ENCODE results near the gene ZCCHC12.

The ZCCHC12 gene

GRCh38 chrX:118853596-118853995 is 30.0 kb downstream of the ZCCHC12 start:
- no peaks in the 10 kb centered on the region for H3K4me1 Mint-ChIP-seq
- ATAC-seq (replicated peaks; ENCODE audit: extremely low read depth, poor library complexity, severe bottlenecking) (no peak), DNase-seq (ENCODE audit: low spot score in 2 of 2) (no peak)
- H3K9me3 Mint-ChIP-seq, result no peaks in the 10 kb centered on the region
- no peaks in the 10 kb centered on the region for H3K36me3 Mint-ChIP-seq (ENCODE audit: insufficient read depth)
- H3K27me3 Mint-ChIP-seq, result no peaks in the 10 kb centered on the region
- no peak overlapping the region for H3K4me3 Mint-ChIP-seq
- no peak overlapping the region for H3K27ac Mint-ChIP-seq (ENCODE audit: low read depth)

- Mint-ChIP-seq H3K9me3 (no peaks in the 10 kb centered on the region), H3K36me3 (ENCODE audit: insufficient read depth) (no peaks in the 10 kb centered on the region), H3K4me3 (no peak overlapping the region), H3K4me1 (no peaks in the 10 kb centered on the region), H3K27ac (ENCODE audit: low read depth) (no peak overlapping the region), H3K27me3 (peaks cover 9% of the 10 kb centered on the region)
- DNase-seq (ENCODE audit: low spot score in 2 of 2) (no peak), ATAC-seq (replicated peaks; ENCODE audit: extremely low read depth, poor library complexity, severe bottlenecking) (no peak)
Observed at GRCh38 chrX:118855681-118856310, 32.2 kb downstream of the ZCCHC12 start.

GRCh38 chrX:118857006-118857405 is 33.4 kb downstream of the ZCCHC12 start:
- H3K9me3 Mint-ChIP-seq, result no peaks in the 10 kb centered on the region
- H3K27me3 Mint-ChIP-seq, result peaks cover 9% of the 10 kb centered on the region
- DNase-seq (ENCODE audit: low spot score in 2 of 2), result no peak
- H3K4me3 Mint-ChIP-seq, result no peak overlapping the region
- H3K4me1 Mint-ChIP-seq, result no peaks in the 10 kb centered on the region
- no peak for ATAC-seq (replicated peaks; ENCODE audit: extremely low read depth, poor library complexity, severe bottlenecking)
- H3K36me3 Mint-ChIP-seq (ENCODE audit: insufficient read depth), result no peaks in the 10 kb centered on the region
- no peak overlapping the region for H3K27ac Mint-ChIP-seq (ENCODE audit: low read depth)

- no peak for ATAC-seq (replicated peaks; ENCODE audit: extremely low read depth, poor library complexity, severe bottlenecking)
Observed at GRCh38 chrX:118861338-118861737, 37.7 kb downstream of the ZCCHC12 start.

GRCh38 chrX:118862091-118862490 is 38.5 kb downstream of the ZCCHC12 start:
- DNase-seq (ENCODE audit: low spot score in 2 of 2), result no peak
- H3K27ac Mint-ChIP-seq (ENCODE audit: low read depth), result no peak overlapping the region
- H3K27me3 Mint-ChIP-seq, result peaks cover 9% of the 10 kb centered on the region
- no peak overlapping the region for H3K4me3 Mint-ChIP-seq
- no peak for ATAC-seq (replicated peaks; ENCODE audit: extremely low read depth, poor library complexity, severe bottlenecking)
- no peaks in the 10 kb centered on the region for H3K4me1 Mint-ChIP-seq
- H3K36me3 Mint-ChIP-seq (ENCODE audit: insufficient read depth), result no peaks in the 10 kb centered on the region
- H3K9me3 Mint-ChIP-seq, result no peaks in the 10 kb centered on the region

More at GRCh38 chrX:118861338-118861737, 37.7 kb downstream of the ZCCHC12 start:
- no peak for DNase-seq (ENCODE audit: low spot score in 2 of 2)
- Mint-ChIP-seq H3K36me3 (ENCODE audit: insufficient read depth) (no peaks in the 10 kb centered on the region), H3K4me3 (no peak overlapping the region), H3K27me3 (peaks cover 9% of the 10 kb centered on the region), H3K4me1 (no peaks in the 10 kb centered on the region), H3K27ac (ENCODE audit: low read depth) (no peak overlapping the region), H3K9me3 (no peaks in the 10 kb centered on the region)

- Mint-ChIP-seq H3K27me3 (peaks cover 9% of the 10 kb centered on the region), H3K9me3 (no peaks in the 10 kb centered on the region), H3K4me3 (no peak overlapping the region), H3K4me1 (no peaks in the 10 kb centered on the region), H3K27ac (ENCODE audit: low read depth) (no peak overlapping the region), H3K36me3 (ENCODE audit: insufficient read depth) (no peaks in the 10 kb centered on the region)
- DNase-seq (ENCODE audit: low spot score in 2 of 2) (no peak), ATAC-seq (replicated peaks; ENCODE audit: extremely low read depth, poor library complexity, severe bottlenecking) (no peak)
Observed at GRCh38 chrX:118862979-118863378, 39.4 kb downstream of the ZCCHC12 start.

- Mint-ChIP-seq H3K9me3 (no peaks in the 10 kb centered on the region), H3K36me3 (ENCODE audit: insufficient read depth) (no peaks in the 10 kb centered on the region), H3K27ac (ENCODE audit: low read depth) (no peak overlapping the region), H3K27me3 (peaks cover 9% of the 10 kb centered on the region), H3K4me1 (no peaks in the 10 kb centered on the region), H3K4me3 (no peak overlapping the region)
- DNase-seq (ENCODE audit: low spot score in 2 of 2) (no peak), ATAC-seq (replicated peaks; ENCODE audit: extremely low read depth, poor library complexity, severe bottlenecking) (no peak)
Observed at GRCh38 chrX:118864063-118864635, 40.5 kb downstream of the ZCCHC12 start.

GRCh38 chrX:118865231-118865630 is 41.6 kb downstream of the ZCCHC12 start:
- Mint-ChIP-seq H3K27me3 (peaks cover under 1% of the 10 kb centered on the region), H3K27ac (ENCODE audit: low read depth) (no peak overlapping the region), H3K4me3 (no peak overlapping the region), H3K4me1 (no peaks in the 10 kb centered on the region), H3K36me3 (ENCODE audit: insufficient read depth) (no peaks in the 10 kb centered on the region), H3K9me3 (no peaks in the 10 kb centered on the region)
- ATAC-seq (replicated peaks; ENCODE audit: extremely low read depth, poor library complexity, severe bottlenecking), result no peak
- no peak for DNase-seq (ENCODE audit: low spot score in 2 of 2)

- H3K36me3 Mint-ChIP-seq (ENCODE audit: insufficient read depth), result no peaks in the 10 kb centered on the region
- DNase-seq (ENCODE audit: low spot score in 2 of 2) (no peak), ATAC-seq (replicated peaks; ENCODE audit: extremely low read depth, poor library complexity, severe bottlenecking) (no peak)
- H3K9me3 Mint-ChIP-seq, result no peaks in the 10 kb centered on the region
- H3K27me3 Mint-ChIP-seq, result no peaks in the 10 kb centered on the region
- no peak overlapping the region for H3K4me3 Mint-ChIP-seq
- H3K27ac Mint-ChIP-seq (ENCODE audit: low read depth), result no peak overlapping the region
- no peaks in the 10 kb centered on the region for H3K4me1 Mint-ChIP-seq
Observed at GRCh38 chrX:118867251-118867650, 43.6 kb downstream of the ZCCHC12 start.

- Mint-ChIP-seq H3K36me3 (ENCODE audit: insufficient read depth) (no peaks in the 10 kb centered on the region), H3K27me3 (no peaks in the 10 kb centered on the region), H3K27ac (ENCODE audit: low read depth) (no peak overlapping the region), H3K4me1 (no peaks in the 10 kb centered on the region), H3K4me3 (no peak overlapping the region), H3K9me3 (no peaks in the 10 kb centered on the region)
- DNase-seq (ENCODE audit: low spot score in 2 of 2), result no peak
- no peak for ATAC-seq (replicated peaks; ENCODE audit: extremely low read depth, poor library complexity, severe bottlenecking)
Observed at GRCh38 chrX:118872102-118872566, 48.5 kb downstream of the ZCCHC12 start.

All from central memory CD8-positive, alpha-beta T cell (primary cell).